Measurements from ENCODE around the gene COL27A1.
"Not testable (repeated sequence)": the region's sequence is repeated elsewhere in the genome, so short reads cannot be mapped to it uniquely, and the experiment has no call there.

The COL27A1 gene

GRCh38 chr9:114330636-114331035 lies 175.3 kb downstream of the COL27A1 start:
- Histone ChIP-seq H3K4me1 (ENCODE audit: insufficient read depth, low read length) (no peaks in the 10 kb centered on the region), H3K36me3 (ENCODE audit: insufficient read depth, low read length) (peaks cover 11% of the 10 kb centered on the region), H3K27ac (ENCODE audit: low read length) (no peak overlapping the region), H3K79me2 (ENCODE audit: insufficient read depth, low read length) (no peaks in the 10 kb centered on the region), H3K27me3 (ENCODE audit: insufficient read depth, low read length, poor library complexity) (no peaks in the 10 kb centered on the region), H4K20me1 (ENCODE audit: insufficient read depth, low read length) (no peaks in the 10 kb centered on the region), H3K9ac (ENCODE audit: low read depth, low read length) (no peak overlapping the region), H3K9me3 (ENCODE audit: insufficient read depth, low read length, severe bottlenecking) (no peaks in the 10 kb centered on the region), H2AFZ (ENCODE audit: low read depth, low read length) (no peak overlapping the region), H3K4me3 (ENCODE audit: low read depth in 1 of 2, low read length in 2 of 2) (no peak overlapping the region), H3K4me2 (ENCODE audit: insufficient read depth, low read length) (no peak overlapping the region)
- ATAC-seq (ENCODE audit: insufficient read depth, low read depth) (no peak), DNase-seq (no peak)
- TF ChIP-seq EZH2 (IDR thresholded peaks at IDR 0.05; ENCODE audit: borderline replicate concordance, low read depth, low read length, severe bottlenecking), result no peak

- not testable (repeated sequence) for H3K4me2 ChIP-seq (ENCODE audit: insufficient read depth, low read length); H3K27ac ChIP-seq (ENCODE audit: low read length); H3K4me1 ChIP-seq (ENCODE audit: insufficient read depth, low read length); H3K9me3 ChIP-seq (ENCODE audit: insufficient read depth, low read length, severe bottlenecking); H2AFZ ChIP-seq (ENCODE audit: low read depth, low read length); DNase-seq; H4K20me1 ChIP-seq (ENCODE audit: insufficient read depth, low read length); H3K27me3 ChIP-seq (ENCODE audit: insufficient read depth, low read length, poor library complexity); H3K4me3 ChIP-seq (ENCODE audit: low read depth in 1 of 2, low read length in 2 of 2); H3K79me2 ChIP-seq (ENCODE audit: insufficient read depth, low read length); H3K9ac ChIP-seq (ENCODE audit: low read depth, low read length)
- H3K36me3 ChIP-seq (ENCODE audit: insufficient read depth, low read length), result peaks cover 20% of the 10 kb centered on the region
- ATAC-seq (ENCODE audit: insufficient read depth, low read depth), result peak; percentile 31; the same call in 2 of the 3 replicates
These were observed 176.2 kb downstream of the COL27A1 start for GRCh38 chr9:114331229-114332195.

- H3K27me3 ChIP-seq (ENCODE audit: insufficient read depth, low read length, poor library complexity); H3K79me2 ChIP-seq (ENCODE audit: insufficient read depth, low read length); H3K4me2 ChIP-seq (ENCODE audit: insufficient read depth, low read length); H3K9ac ChIP-seq (ENCODE audit: low read depth, low read length); DNase-seq; H3K4me1 ChIP-seq (ENCODE audit: insufficient read depth, low read length); H3K9me3 ChIP-seq (ENCODE audit: insufficient read depth, low read length, severe bottlenecking); H4K20me1 ChIP-seq (ENCODE audit: insufficient read depth, low read length); H3K4me3 ChIP-seq (ENCODE audit: low read depth in 1 of 2, low read length in 2 of 2); H3K27ac ChIP-seq (ENCODE audit: low read length); H2AFZ ChIP-seq (ENCODE audit: low read depth, low read length): not testable (repeated sequence)
- peak; percentile 31 for ATAC-seq (ENCODE audit: insufficient read depth, low read depth)
- peaks cover 29% of the 10 kb centered on the region for H3K36me3 ChIP-seq (ENCODE audit: insufficient read depth, low read length)
These were observed 177.2 kb downstream of the COL27A1 start for GRCh38 chr9:114332474-114333040.

- H3K4me2 ChIP-seq (ENCODE audit: insufficient read depth, low read length); H2AFZ ChIP-seq (ENCODE audit: low read depth, low read length); H3K9me3 ChIP-seq (ENCODE audit: insufficient read depth, low read length, severe bottlenecking); H4K20me1 ChIP-seq (ENCODE audit: insufficient read depth, low read length); H3K4me3 ChIP-seq (ENCODE audit: low read depth in 1 of 2, low read length in 2 of 2); H3K27me3 ChIP-seq (ENCODE audit: insufficient read depth, low read length, poor library complexity); ATAC-seq (ENCODE audit: insufficient read depth, low read depth); H3K27ac ChIP-seq (ENCODE audit: low read length); H3K79me2 ChIP-seq (ENCODE audit: insufficient read depth, low read length); DNase-seq; H3K4me1 ChIP-seq (ENCODE audit: insufficient read depth, low read length); H3K9ac ChIP-seq (ENCODE audit: low read depth, low read length): not testable (repeated sequence)
- peaks cover 40% of the 10 kb centered on the region for H3K36me3 ChIP-seq (ENCODE audit: insufficient read depth, low read length)
These were observed 178.4 kb downstream of the COL27A1 start for GRCh38 chr9:114333718-114334117.

GRCh38 chr9:114334490-114334889 lies 179.2 kb downstream of the COL27A1 start:
- Histone ChIP-seq H3K27ac (ENCODE audit: low read length) (no peak overlapping the region), H3K9ac (ENCODE audit: low read depth, low read length) (no peak overlapping the region), H3K4me1 (ENCODE audit: insufficient read depth, low read length) (no peaks in the 10 kb centered on the region), H3K27me3 (ENCODE audit: insufficient read depth, low read length, poor library complexity) (no peaks in the 10 kb centered on the region), H3K4me2 (ENCODE audit: insufficient read depth, low read length) (no peak overlapping the region), H3K79me2 (ENCODE audit: insufficient read depth, low read length) (no peaks in the 10 kb centered on the region), H3K36me3 (ENCODE audit: insufficient read depth, low read length) (peaks cover 48% of the 10 kb centered on the region), H4K20me1 (ENCODE audit: insufficient read depth, low read length) (no peaks in the 10 kb centered on the region), H3K4me3 (ENCODE audit: low read depth in 1 of 2, low read length in 2 of 2) (no peak overlapping the region), H2AFZ (ENCODE audit: low read depth, low read length) (no peak overlapping the region), H3K9me3 (ENCODE audit: insufficient read depth, low read length, severe bottlenecking) (no peaks in the 10 kb centered on the region)
- ATAC-seq (ENCODE audit: insufficient read depth, low read depth), result no peak
- DNase-seq, result no peak
- no peak for TF ChIP-seq CTCF (IDR thresholded peaks at IDR 0.05; ENCODE audit: borderline replicate concordance, extremely low read depth, low read length, poor library complexity, severe bottlenecking)
- TF ChIP-seq EZH2 (IDR thresholded peaks at IDR 0.05; ENCODE audit: borderline replicate concordance, low read depth, low read length, severe bottlenecking), result no peak
